Endodermal cell (in vitro differentiated cells): ENCODE results near the gene ANXA4. TPM values are rescaled to one million over a fixed set of nuclear protein-coding genes. Genes with fewer than 3 reads are reported as not detected.
A peak's percentile ranks its signal among the peaks of the same experiment; 100 is the strongest.

Experiments used
- DNase-seq: peaks from one replicate; pipeline ENCODE4 v3.0.0-alpha.2; 2017
- H3K27ac ChIP-seq: 2 replicates; pipeline ENCODE4 v1.5.1; 2013; ENCODE audit warnings: mild to moderate bottlenecking, low read depth, low read length, moderate library complexity
- H3K27me3 ChIP-seq: 2 replicates; pipeline ENCODE4 v1.6.1; 2013; ENCODE audit warnings: mild to moderate bottlenecking, low read length, moderate library complexity; ENCODE audit not compliant: insufficient read depth, control insufficient read depth, poor library complexity, severe bottlenecking
- H3K36me3 ChIP-seq: 2 replicates; pipeline ENCODE4 v1.7.0; 2013; ENCODE audit warnings: mild to moderate bottlenecking, low read length, moderate library complexity; ENCODE audit not compliant: control insufficient read depth, insufficient read depth
- H3K4me1 ChIP-seq: one replicate; pipeline ENCODE4 v1.7.0; 2013; ENCODE audit warnings: low read length; ENCODE audit not compliant: control insufficient read depth, insufficient read depth
- H3K4me3 ChIP-seq: 2 replicates; pipeline ENCODE4 v1.5.1; 2013; ENCODE audit warnings: mild to moderate bottlenecking, low read length, moderate library complexity
- H3K9ac ChIP-seq: 2 replicates; pipeline ENCODE4 v1.6.1; 2013; ENCODE audit warnings: mild to moderate bottlenecking, low read length, moderate library complexity; ENCODE audit not compliant: poor library complexity, severe bottlenecking; ENCODE audit errors: extremely low read depth
- H3K9me3 ChIP-seq: 2 replicates; pipeline ENCODE4 v1.6.1; 2013; ENCODE audit warnings: mild to moderate bottlenecking, low read length, moderate library complexity; ENCODE audit not compliant: control insufficient read depth
- H3K27ac Mint-ChIP-seq: 2 replicates; pipeline ENCODE4 v1.8.0; 2020; ENCODE audit warnings: mixed read lengths
- H3K27me3 Mint-ChIP-seq: 2 replicates; pipeline ENCODE4 v1.8.0; 2021; ENCODE audit warnings: mild to moderate bottlenecking, mixed read lengths; ENCODE audit not compliant: insufficient read depth
- H3K36me3 Mint-ChIP-seq: 2 replicates; pipeline ENCODE4 v1.8.0; 2020; ENCODE audit warnings: low read depth, mixed read lengths
- H3K4me1 Mint-ChIP-seq: 2 replicates; pipeline ENCODE4 v1.8.0; 2020; ENCODE audit warnings: mixed read lengths
- H3K4me3 Mint-ChIP-seq: 2 replicates; pipeline ENCODE4 v1.8.0; 2020; ENCODE audit warnings: mild to moderate bottlenecking, moderate library complexity, mixed read lengths
- H3K9me3 Mint-ChIP-seq: 2 replicates; pipeline ENCODE4 v1.8.0; 2020; ENCODE audit warnings: mild to moderate bottlenecking, mixed read lengths
- WGBS, 2 experiments: methylation state at CpG; one replicate each; pipeline versions ENCODE4 v1.1.5 to v1.1.7; 2013; ENCODE audit warnings: missing lambda C conversion rate in 2 of 2, mixed read lengths in 1 of 2; ENCODE audit not compliant: insufficient coverage in 1 of 2, insufficient read length in 1 of 2; 5-methylcytosine and 5-hydroxymethylcytosine counted together
- long read RNA-seq, 4 experiments: library from polyadenylated mRNA in 2 of 4; library from RNA in 1 of 4; library from capped mRNA in 1 of 4; stranded (forward) in 3 of 4; unstranded in 1 of 4; transcript quantifications; one replicate each; pipeline ENCODE4 v2.0.0, GENCODE V29; 2020 to 2021; ENCODE audit warnings: inconsistent platforms in 1 of 4
- polyA plus RNA-seq, 2 experiments: library from polyadenylated mRNA; stranded (reverse); fragments of 50-300 nt; gene quantifications; one replicate each; pipeline ENCODE4 v1.2.3, GENCODE V29; 2013
- total RNA-seq, 2 donors: library from RNA; stranded (reverse); fragmentation: NEBNext Ultra II Directional in 1 of 2; extraction: Animal tissue kit (Norgen Biotek cat#: 25700) in 1 of 2; gene quantifications; 2 replicates in 1 of 2; 3 replicates in 1 of 2; pipeline ENCODE4 v1.2.1, GENCODE V29; 2021
- TF ChIP-seq, protein P1 (sequence below): fragments of 200-600 bp; sonication (generic); conservative IDR thresholded peaks from 2 replicates; pipeline ENCODE4 v1.5.0; 2021; ENCODE audit warnings: antibody characterized with exemption, mild to moderate bottlenecking

The ANXA4 gene
- total RNA-seq, result 10 to 100 TPM; 18.0 to 21.4 TPM
- polyA plus RNA-seq (2013, experiment 1 of 2), result 11.0 TPM
- polyA plus RNA-seq (2013, experiment 2 of 2), result 11.1 TPM
- long read RNA-seq, experiment 1, partial matches to known transcripts, result 2 of 11 reads
- long read RNA-seq, experiment 1, other reads (novel, unspliced or antisense), result 4 of 11 reads
- long read RNA-seq, experiment 2, transcript ANXA4-201 (13 exons, 2,799 nt), result major isoform, 17 of 27 reads
- long read RNA-seq, experiment 2, partial matches to known transcripts, result 1 of 27 reads
- long read RNA-seq, experiment 2, other reads (novel, unspliced or antisense), result 9 of 27 reads
- long read RNA-seq, experiment 3, transcript ANXA4-201 (13 exons, 2,799 nt), result major isoform, 62 of 82 reads
- long read RNA-seq, experiment 3, partial matches to known transcripts, result 2 of 82 reads
- long read RNA-seq, experiment 3, other reads (novel, unspliced or antisense), result 16 of 82 reads
- long read RNA-seq, experiment 4, transcript ANXA4-201 (13 exons, 2,799 nt), result major isoform, 41 of 48 reads
- long read RNA-seq, experiment 4, partial matches to known transcripts, result 0 of 48 reads
- long read RNA-seq, experiment 4, other reads (novel, unspliced or antisense), result 4 of 48 reads

DNA sequence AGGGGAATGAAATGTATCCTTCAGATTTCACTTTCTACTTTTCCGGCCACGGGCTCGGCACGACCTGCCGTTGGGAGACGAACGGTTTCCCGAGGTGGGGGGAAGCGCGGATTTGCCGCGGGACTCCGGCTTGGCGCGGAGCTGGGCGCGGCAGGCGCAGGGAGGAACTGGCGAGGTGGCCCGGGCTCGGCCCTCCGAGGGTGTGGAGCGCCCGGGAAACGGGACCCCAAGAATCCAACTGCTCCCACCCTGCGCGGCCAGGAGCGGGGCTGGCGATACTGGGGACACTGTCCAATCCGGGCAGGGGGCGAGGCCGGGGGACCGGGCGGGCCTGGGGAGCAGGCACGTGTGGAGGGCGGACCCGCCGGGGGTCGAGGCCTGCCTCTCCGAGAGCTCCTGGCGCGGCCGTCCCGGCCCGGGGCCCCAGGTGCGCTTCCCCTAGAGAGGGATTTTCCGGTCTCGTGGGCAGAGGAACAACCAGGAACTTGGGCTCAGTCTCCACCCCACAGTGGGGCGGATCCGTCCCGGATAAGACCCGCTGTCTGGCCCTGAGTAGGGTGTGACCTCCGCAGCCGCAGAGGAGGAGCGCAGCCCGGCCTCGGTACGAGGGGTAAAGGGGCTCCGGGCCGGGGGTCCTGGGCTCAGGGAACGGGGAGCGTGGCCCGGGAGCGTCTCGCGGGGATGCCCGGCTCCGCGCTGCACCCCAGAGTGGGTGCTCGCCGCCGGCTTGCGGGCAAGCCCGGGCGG lies at the start of gene ANXA4:
TSS of gene ANXA4 (plus strand) at position 560 of the 747 bp plus-strand sequence. CDS start 39,432 bp downstream, outside the sequence.
- Histone ChIP-seq H3K4me3 (peak within 1 kb of the TSS; percentile 81), H3K36me3 (no peaks in the 10 kb centered on the region), H3K27ac (no peak within 1 kb of the TSS), H3K27me3 (peaks cover 20% of the 10 kb centered on the region), H3K9me3 (no peaks in the 10 kb centered on the region), H3K4me1 (no peaks in the 10 kb centered on the region), H3K9ac (peak within 1 kb of the TSS; percentile 32)
- no peaks in the 10 kb centered on the region for H3K9me3 Mint-ChIP-seq
- H3K27me3 Mint-ChIP-seq, result peaks cover 19% of the 10 kb centered on the region
- DNase-seq, result peak; percentile 83
- H3K36me3 Mint-ChIP-seq, result no peaks in the 10 kb centered on the region
- TF ChIP-seq, protein P1, sequence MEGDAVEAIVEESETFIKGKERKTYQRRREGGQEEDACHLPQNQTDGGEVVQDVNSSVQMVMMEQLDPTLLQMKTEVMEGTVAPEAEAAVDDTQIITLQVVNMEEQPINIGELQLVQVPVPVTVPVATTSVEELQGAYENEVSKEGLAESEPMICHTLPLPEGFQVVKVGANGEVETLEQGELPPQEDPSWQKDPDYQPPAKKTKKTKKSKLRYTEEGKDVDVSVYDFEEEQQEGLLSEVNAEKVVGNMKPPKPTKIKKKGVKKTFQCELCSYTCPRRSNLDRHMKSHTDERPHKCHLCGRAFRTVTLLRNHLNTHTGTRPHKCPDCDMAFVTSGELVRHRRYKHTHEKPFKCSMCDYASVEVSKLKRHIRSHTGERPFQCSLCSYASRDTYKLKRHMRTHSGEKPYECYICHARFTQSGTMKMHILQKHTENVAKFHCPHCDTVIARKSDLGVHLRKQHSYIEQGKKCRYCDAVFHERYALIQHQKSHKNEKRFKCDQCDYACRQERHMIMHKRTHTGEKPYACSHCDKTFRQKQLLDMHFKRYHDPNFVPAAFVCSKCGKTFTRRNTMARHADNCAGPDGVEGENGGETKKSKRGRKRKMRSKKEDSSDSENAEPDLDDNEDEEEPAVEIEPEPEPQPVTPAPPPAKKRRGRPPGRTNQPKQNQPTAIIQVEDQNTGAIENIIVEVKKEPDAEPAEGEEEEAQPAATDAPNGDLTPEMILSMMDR, result no peak
- H3K27ac Mint-ChIP-seq, result peak within 1 kb of the TSS; percentile 84
- 1 to 4% methylated on average over 29 to 75 of the region's 75 CpGs for WGBS, 2 experiments
- H3K4me1 Mint-ChIP-seq, result peaks cover 23% of the 10 kb centered on the region
- H3K4me3 Mint-ChIP-seq, result peak within 1 kb of the TSS; percentile 74

DNA sequence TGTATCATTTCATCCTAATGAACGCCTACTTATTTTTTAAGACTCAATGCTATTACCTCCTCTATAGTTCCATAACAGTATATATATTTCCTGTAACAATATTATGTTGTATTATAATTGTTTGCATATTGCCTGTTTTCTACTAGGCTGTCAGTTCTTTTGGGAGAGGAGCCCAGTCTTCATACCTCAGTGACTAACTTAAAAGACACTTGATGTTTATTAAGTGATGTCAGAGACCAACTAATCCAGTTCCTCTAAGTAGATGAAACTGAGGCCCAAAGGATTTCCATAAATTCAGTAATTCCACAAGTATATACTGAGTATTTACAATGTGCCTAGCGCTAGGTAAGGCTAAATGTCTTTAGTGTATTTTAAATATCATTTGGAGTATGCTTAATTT lies 49.5 kb upstream of the ANXA4 start:
- Histone ChIP-seq H3K9me3 (no peaks in the 10 kb centered on the region), H3K9ac (no peak overlapping the region), H3K27me3 (no peaks in the 10 kb centered on the region), H3K4me3 (no peak overlapping the region), H3K27ac (no peak overlapping the region), H3K36me3 (no peaks in the 10 kb centered on the region), H3K4me1 (no peaks in the 10 kb centered on the region)
- TF ChIP-seq, protein P1, result no peak
- no peaks in the 10 kb centered on the region for H3K4me1 Mint-ChIP-seq
- no peak for DNase-seq
- H3K9me3 Mint-ChIP-seq, result no peaks in the 10 kb centered on the region
- H3K27ac Mint-ChIP-seq, result no peak overlapping the region
- WGBS, 2 experiments, result 75 to 100% methylated on average over 1 of the region's 2 CpGs
- no peaks in the 10 kb centered on the region for H3K36me3 Mint-ChIP-seq
- no peak overlapping the region for H3K4me3 Mint-ChIP-seq
- H3K27me3 Mint-ChIP-seq, result no peaks in the 10 kb centered on the region

DNA sequence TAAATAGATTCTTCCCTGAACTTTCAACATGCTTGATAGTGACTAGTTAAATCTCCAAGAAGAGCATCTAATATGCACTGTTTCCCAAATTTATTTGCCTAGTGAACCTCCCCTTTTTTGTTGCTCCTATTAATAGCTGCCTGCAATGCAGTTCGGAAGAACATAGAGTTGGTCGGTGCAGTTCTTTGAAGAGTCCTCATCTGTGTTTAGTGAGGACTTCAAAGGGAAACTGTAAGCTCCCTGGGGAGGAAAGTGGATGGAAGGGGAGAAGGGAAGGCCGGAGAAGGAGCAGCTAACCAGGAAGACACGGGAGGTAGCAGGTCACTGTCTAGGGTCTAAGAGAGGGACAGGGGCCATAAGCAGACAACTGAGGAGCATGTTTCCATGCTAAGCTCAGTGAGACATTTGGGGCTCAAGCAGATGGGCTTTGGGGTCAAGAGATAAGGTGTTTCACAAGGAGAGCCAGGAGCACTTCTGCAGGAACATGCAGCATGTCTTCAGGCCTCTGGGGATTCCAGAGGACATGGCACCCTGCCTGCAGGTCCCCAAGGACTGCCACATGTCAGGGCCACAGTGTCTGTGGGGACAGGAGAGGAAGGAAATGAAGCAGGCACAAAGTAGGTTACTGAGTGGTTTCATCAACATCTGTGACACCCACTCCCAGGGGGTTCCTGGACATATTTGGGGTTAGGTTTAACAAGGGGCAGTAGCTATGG lies 48.7 kb upstream of the ANXA4 start:
- Mint-ChIP-seq H3K27me3 (no peaks in the 10 kb centered on the region), H3K9me3 (no peaks in the 10 kb centered on the region), H3K4me1 (no peaks in the 10 kb centered on the region), H3K36me3 (no peaks in the 10 kb centered on the region), H3K27ac (no peak overlapping the region), H3K4me3 (no peak overlapping the region)
- no peak overlapping the region for H3K9ac ChIP-seq
- 81 to 86% methylated on average over 4 of the region's 4 CpGs for WGBS, 2 experiments
- H3K27me3 ChIP-seq, result no peaks in the 10 kb centered on the region
- no peak overlapping the region for H3K27ac ChIP-seq
- no peak overlapping the region for H3K4me3 ChIP-seq
- H3K36me3 ChIP-seq, result no peaks in the 10 kb centered on the region
- TF ChIP-seq, protein P1, result no peak
- no peak for DNase-seq
- H3K9me3 ChIP-seq, result no peaks in the 10 kb centered on the region
- no peaks in the 10 kb centered on the region for H3K4me1 ChIP-seq
